IPS-NIHi7 (cell line): ENCODE results near the gene CTDSP2.
"Not testable (repeated sequence)": the region's sequence is repeated elsewhere in the genome, so short reads cannot be mapped to it uniquely, and the experiment has no call there.

Source experiments
- DNase-seq: peaks from one replicate; pipeline ENCODE4 v3.0.0; 2012; ENCODE audit warnings: mixed read lengths; ENCODE audit errors: extremely low spot score

Gene CTDSP2

DNA sequence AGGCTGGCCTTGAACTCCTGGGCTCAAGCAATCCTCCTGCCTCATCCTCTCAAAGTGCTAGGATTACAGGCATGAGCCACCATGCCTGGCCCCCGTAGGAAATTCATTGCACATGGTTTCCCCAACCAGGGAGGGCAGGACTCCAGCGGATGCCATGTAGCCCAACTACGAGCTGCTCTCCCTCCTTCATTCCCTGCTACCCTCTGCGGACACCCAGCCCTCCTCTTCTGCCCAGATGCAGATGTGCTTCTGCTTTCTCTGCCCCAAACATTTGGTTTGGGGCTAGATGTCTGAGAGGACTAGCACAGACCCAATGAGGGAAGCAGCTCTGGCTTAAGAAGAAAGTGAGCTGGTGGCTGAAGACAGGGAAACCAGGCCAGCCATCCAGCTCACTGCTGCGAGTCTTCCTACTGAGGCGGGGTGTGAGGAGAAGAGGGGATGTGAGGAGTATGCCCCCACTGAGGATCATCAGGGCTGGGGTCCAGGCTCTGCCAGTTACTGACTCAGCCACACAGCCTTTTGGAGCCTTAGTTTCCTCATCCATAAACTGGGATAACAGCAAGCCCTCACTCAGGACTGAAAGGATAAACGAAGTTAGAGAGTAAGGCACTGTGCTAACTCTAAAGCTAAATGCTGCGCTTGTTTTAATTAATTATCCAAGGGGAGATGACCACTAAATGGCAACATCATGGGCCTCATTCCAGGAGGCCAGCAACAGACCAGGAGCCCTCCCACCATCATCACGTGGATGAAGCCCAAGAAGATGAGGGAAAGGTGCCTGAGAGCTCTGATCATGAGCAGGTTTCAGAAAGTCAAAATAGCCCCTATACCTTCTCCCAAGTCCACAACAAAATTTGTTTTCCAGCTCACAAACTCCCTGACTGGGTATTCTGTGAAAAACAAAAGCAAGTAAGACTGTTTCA, 10.9 kb downstream of the CTDSP2 start:
- DNase-seq, result no peak

DNA sequence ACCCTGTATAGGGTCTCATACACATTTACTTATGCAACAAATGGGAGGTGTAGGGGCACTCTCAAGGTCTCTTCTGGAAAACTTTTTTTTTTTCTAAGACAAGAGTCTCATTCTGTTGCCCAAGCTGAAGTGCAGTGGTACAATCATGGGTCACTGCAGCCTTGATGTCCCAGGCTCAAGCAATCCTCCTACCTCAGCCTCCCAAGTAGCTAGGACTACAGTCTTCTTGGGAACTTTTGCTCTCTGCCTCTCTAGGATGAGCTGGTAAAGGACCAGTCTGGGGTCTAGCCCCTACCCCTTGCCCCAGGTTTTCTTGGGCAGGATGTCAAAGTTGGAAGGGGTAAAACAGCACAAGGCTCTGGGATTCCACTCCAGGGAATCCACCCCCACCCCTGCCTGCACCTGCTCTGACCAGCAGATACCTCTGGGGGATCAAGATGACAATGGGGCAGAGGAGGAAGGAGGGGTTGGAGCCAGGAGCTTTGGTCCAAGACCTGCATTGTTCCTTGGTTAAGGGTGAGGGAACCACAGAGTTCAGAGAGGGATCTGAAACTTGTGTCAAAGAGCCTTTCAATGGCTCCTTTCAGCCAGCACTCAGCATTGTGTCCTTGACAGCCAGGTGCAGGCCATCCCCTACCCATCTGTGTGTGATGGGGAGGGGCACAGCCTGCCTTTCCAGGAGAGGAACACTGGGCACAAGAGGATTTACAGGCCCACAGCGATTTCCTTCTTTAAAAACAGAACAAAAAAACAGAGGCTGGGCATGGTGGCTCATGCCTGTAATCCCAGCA, 12.2 kb downstream of the CTDSP2 start:
- no peak for DNase-seq

DNA sequence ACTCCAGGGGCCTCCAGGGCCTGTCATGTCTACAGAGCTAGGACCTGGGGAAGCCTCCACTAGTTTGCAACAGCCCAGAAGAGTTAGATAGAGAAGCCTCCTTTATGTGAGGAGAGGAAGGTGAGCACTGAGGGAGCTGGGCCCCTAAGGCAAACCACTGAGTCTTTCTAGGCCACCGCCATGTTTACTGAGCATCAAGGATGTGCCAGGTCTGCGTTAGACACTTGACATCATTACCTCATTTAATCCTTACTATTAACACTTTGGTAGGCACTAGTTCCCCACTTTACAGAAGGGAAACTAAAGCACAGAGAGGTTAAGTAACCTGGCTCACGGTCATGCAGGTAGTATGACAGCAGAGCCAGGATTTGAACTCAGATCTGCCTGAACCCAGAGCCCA, 12.9 kb downstream of the CTDSP2 start:
- no peak for DNase-seq

DNA sequence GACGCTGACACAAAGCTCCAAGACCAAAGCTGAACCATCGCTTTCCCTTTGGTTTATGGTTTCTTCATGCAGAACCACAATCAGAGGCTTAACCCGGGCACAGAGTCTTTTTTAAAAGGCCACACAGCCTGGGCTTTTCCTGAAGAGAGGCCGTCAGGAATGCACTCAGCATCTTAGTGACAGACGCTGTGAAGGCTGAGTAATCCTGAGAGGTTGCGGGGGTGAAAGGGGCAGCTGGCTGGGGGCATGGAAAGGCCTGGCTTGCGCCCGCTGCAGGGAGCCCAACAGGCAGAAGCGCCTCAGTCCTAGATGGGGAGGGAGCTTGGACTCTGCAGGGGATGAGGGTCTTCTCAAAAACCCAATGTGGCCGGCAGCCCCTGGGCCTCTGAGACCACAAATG, 13.6 kb downstream of the CTDSP2 start:
- DNase-seq, result no peak

DNA sequence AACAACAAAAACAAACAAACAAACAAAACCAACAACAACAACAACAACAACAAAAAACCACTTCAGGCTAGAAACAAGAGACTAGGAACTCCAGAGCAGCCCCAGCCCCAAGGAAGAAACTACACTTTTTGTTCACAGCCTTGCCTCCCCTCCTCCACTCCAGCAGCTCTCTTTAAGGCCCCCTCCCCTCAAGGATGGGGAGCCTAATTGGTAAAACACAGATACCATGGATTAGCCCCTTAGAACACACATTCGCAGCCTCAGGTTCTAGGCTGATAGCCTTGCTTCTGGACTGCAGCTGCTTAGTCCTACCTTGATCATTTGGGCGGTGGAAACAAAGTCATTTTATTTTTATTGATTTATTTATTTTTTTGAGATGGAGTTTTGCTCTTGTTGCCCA, 16.1 kb downstream of the CTDSP2 start:
- no peak for DNase-seq

DNA sequence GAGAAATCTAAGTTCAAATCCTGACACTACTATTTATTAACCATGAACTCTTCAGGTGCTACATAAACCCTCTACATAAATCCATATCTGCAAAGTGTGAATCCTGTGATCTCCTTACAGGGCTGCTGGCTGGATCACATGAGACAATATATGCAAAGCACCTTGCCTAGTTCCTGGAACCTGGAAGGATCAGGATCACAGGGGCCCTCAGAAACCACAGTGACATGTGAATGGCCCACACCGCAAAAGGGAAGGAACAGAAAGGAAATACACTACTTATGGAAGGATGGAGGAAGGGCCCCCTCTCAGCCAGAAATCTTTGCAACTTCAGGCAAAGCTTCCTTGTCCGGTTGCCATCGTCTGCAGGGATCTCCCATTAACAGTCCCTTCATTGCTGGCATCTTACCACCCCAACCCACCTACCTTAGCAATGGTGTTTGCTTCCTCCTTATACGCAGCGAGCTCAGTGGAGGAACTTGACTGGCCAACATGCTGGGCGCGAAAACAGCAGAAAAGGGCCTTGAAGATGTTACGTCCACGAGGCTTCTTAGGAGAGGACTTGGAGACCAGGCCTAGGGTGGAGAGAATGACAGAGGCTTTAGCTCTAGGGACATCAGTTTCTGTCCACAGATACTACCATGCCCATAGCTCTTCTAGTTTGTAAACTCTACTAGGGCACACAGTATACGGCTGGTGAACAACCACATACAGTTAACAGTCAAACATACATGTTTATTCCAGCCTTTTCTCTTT, 17.3 kb downstream of the CTDSP2 start:
- no peak for DNase-seq

DNA sequence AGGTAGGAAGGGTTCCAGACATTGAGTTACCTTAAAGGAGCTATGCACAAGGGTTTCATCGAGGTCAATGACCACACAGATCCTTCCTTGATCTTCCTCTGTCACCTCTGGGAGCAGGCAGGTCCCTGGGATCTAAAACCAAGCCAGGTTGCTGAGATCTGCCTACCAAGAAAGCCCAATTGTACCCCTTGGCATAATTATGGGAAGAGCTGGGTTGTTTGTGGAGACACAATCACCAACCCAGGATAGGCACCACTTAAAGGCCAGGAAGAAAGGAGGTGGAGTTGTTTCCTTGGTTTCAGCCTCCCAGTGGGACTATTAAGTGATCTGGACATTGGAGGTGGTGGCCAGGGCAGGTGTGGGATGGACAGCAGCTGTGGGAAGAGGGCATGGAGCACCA, 19.6 kb downstream of the CTDSP2 start:
- no peak for DNase-seq

DNA sequence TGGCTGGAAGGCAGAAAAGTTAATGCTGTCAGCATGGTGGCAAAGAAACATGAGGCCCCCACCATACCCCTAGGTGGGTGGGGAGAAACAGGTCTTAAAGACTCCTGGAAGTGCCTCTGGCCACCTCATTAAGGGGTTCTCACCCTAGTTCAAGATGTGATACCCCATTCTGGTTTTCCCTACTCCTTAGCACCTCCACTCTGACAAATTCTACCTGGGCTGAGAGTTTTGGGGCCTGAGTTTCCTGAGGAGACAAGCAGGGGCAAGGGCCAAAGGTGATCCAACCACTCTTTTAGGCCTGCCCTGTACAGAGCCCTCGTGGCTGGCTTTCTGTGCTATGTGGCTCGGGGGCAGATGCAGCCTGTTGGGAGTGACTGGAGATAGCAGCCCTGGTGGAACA, 20.1 kb downstream of the CTDSP2 start:
- DNase-seq, result no peak

DNA sequence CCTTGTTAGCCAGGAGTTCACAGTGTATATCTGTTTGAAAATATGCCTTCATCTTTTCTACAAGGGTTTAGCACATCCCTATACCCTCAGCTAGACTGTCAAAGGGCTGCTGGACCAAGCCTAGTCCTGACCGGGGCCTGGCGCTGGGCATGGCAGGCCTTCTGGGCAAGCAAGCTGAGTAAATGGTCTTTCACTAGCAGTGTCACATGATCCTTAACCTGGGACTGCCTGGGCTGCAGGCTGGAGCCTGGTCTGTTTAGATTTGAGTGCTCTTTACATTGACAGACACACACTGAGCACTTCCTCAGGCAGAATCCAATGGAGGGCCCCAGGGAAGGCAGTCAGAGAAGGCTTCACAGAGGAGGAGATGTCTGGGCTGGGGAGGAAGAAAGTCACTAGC, 21.1 kb downstream of the CTDSP2 start:
- no peak for DNase-seq

DNA sequence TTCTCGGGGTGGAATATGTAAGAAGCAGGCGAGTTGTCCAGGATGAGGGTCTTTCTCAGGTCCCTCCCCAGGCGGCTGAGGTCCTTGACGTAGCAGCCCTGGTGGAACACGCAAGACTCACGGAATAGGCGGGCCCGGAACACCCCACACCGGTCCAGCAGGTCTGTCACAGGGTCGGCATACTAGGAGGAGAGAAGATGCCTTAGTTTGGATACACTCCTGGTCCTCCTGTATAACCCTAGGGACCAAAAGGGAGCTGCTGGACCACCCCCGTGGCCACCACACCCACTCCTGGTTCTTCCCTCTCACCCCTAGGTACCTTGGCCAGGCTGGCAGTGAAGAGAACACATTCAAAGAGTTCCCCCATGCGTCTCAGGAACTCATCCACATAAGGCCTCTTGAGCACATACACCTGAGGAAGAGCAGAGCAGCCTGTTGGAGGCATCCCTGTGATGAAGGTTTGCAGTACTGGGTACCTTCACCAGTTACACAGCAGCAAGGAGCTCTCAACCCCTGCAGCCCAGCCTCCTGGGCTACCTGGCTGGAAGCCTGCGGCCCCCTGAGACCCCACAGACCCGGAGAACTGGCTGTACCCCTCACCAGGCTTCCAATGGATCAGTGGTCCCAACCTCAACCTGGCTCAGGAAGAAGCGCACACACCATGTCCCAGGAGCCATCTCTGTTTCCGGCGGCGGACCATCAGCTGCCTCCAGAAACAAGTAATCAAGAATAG, 22.5 kb downstream of the CTDSP2 start:
- DNase-seq, result no peak

DNA sequence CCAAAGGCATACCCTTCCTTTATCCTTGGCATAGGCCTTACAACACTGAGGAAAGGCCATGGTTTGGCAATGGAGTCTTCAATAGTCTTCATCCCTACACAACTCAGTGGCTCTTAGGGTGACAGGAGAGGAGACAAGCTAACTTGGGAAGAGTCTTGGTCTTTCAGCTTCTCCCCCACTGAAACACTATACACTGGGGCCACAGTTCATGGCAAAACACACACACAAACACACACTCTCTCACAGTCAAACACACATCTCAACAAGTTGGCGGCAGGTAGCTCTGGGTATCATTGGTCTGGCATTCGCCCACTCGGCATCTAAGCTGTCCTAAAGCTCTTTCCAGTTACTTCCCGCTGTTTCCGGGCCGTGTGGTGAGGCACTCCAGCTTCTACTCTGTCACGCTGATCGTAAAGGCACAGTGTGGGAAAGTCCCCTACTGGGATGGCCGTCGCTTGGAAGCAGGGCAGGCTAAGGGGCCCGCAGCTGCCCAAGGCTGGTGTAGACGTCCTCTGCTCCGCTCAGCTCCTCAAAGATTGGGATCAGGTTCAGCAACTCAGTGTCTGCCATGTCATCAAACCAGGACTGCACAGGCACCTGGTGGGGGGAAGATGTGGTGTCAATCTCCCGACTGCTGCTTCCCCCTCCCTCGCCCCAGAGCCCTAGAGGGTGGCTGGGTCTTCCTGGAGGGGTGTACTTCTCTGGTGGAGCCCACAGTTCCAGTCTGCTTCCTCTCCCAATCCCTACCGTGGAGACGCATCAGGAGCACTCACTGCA, 23.2 kb downstream of the CTDSP2 start:
- DNase-seq, result no peak

DNA sequence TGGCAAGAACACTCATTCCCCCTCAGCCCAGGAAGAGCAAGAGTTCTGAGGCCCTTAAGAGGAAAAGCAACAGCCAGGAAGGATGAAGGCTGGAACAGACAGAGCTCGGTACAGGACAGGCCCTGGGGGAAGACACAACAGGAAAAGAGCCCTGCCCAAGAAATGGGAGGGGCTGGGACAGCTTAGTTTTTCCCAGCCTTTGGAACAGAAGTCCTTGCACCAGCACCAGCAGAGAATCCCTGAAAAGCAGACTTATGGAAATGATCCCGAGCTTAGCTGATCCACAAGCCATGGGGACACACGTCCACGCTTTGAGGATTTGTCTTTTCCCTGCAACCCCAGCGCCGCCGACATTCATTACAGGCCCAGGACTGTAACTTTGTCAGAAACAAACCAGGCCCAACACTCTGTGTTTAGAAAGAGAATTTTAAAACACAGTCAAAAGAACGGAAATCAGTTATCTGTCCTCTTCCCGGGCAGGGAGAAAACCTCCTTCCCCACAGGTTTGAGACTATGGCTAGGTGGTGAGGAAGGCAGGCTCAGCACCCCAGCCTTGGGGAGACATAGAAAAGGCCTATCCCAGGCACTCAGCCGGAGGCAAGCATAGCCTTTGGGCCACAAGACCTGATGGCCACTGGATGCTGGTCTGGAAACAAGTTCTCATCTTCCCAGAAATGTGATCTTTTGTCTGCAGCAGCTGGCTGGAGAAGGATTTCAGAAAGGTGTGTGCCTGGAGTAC, 24.0 kb downstream of the CTDSP2 start:
- DNase-seq, result no peak

DNA sequence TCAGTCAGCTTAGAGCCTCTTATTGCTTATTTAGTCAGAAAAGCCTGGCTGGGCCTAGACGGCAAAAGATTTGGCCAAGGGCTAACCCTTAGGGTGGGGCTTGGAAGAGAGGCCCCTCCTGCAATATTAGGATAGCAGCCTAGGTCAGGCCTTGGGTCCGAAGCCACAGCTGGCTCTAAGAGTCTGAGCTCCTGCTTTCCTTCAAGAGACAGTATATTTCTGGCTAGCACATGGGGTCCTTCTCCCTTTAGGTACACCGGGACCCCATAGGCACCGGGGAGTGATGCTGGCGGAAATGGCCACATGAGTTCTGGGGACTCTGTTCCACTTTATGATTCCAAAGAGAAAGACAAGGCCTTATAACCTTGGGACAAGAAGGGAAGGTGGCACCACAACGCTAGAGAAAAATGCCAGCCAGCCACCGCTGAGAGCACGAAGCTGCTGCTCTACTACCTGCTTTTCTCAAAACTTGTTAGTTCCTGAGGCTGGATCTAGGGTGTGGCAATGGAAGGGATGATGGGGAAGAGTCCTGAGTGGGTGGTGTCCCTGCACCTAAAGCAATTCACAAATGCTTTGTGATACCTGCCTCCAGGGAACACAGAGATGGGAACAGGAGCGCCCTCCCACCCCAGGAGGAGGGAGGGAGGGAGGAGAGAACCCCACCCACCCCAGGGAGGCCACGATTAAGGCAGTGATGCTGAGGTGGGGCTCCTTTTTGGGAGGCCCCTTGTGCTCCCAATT, 24.9 kb downstream of the CTDSP2 start:
- DNase-seq, result no peak

DNA sequence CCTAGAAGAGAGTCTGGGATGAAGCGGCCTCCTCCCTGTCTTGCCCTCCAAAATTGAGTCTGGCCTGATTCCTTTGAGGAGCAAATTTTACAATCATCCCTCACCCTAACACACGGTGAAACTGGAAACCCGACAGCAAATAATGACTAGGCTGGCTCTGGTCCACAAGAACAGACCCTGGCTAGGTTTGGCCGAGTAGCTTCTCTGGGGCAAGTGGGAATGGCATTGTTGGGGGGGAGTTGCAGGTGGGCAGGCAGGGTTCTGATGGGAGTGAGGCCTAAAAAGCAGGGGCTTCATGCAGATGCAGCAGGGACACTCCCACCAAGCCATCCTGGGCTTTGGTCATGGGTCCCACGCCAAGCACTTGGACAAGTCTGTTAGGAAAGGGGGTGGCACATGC, 25.5 kb downstream of the CTDSP2 start:
- DNase-seq, result not testable (repeated sequence)

DNA sequence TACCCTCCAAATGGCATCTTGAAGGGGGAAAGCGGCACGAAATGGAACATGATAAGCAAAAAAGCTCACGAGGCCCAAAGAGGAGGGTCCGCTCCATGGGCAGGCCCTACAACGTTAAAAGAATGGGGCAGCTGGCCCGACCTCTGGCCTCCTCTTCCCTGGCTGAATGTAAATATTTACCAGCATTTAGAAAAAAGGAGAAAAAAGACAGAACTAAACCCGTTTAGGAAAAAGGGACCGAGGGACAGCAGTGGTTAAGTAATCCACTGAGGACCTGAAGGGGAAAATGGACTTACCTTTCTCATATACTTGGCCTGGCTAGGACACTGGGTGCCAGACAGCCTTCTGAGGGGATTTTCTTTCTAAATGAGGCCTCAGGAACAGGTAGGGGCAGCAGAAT, 26.4 kb downstream of the CTDSP2 start:
- DNase-seq, result not testable (repeated sequence)

DNA sequence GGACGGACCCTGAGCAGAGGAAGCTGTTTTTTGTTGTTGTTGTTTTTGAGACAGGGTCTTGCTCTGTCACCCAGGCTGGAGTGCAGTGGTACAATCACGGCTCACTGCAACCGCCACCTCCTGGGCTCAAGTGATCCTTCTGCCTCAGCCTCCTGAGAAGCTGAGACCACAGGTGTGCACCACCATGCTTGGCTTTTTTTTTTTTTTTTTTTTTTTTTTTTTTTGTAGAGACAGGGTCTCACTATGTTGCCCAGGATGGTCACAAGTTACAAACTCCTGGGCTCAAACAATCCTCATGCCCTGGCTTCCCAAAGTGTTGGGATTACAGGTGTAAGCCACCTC, 28.6 kb downstream of the CTDSP2 start:
- not testable (repeated sequence) for DNase-seq

DNA sequence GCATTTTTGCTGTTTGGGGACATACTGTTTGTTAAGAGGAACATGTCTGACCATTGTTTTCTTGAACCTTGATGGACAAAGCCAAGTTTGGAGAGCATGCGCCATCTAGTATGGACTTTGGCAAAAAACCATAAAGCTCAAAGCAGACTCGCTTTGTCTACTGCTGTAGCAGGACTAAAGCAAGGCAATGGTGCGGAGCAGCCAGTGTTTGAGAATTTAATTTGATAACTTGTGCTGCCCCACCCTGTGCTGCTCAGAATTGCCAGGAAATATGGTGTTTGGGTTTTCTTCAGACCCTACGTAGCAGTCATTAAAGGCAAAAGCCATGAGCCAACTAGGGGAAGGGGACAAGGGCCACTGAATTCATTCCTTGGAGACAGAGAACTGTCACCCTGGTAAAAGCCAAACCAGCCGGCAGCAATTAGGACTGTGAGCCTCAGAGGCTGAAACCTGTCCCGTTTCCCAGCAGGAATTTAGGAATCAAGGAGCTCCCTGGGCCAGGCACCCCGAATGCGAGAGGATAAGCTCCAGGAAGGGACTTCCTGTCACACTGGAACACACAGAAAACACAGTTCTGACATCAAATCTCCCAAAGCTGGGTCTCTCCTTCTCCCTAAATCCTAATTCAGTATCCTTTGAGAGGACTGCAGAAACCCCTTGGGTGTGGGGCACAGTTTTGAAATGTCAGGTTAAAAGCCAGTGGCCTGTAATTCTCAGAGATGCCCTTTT, 29.1 kb downstream of the CTDSP2 start:
- no peak for DNase-seq

DNA sequence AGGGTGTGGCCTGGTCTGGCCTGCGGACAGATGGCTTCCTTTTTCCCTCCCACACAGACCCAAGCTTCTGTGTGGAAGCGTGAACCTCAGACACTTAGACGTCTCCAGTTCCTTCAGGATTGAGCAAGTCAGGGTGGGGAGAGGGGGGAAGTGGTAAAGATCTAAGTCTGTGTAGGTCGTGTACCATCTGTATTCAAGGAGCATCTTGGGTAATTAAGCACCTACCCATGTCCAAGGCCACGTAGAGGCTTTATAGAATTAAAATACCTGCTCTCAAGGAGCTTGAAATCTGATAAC, 29.7 kb downstream of the CTDSP2 start:
- no peak for DNase-seq
